HCT116 (cell line): ENCODE measurements around the gene A2ML1.

Experiments used
- CTCF ChIP-seq, 3 experiments: fragments of 200-600 bp in 1 of 3; sonication (generic) in 1 of 3; IDR thresholded peaks in 2 of 3; conservative IDR thresholded peaks in 1 of 3; 2 replicates each; pipeline ENCODE4 v1.5.1; 2012 to 2017; ENCODE audit warnings: low read depth in 2 of 3, low read length in 2 of 3, antibody characterized with exemption in 1 of 3, borderline replicate concordance in 1 of 3, control low read depth in 1 of 3, mild to moderate bottlenecking in 1 of 3, mixed read lengths in 1 of 3, mixed run types in 1 of 3, moderate library complexity in 1 of 3; ENCODE audit not compliant: insufficient read depth in 1 of 3
- EZH2 ChIP-seq: fragments of 200-600 bp; sonication (generic); IDR thresholded peaks from 2 replicates; pipeline ENCODE4 v1.6.1; 2017; ENCODE audit warnings: antibody characterized with exemption, mixed run types
- POLR2A ChIP-seq: IDR thresholded peaks from 2 replicates; pipeline ENCODE4 v1.7.0; 2011; ENCODE audit warnings: borderline replicate concordance; ENCODE audit not compliant: insufficient read depth, insufficient read length; ENCODE audit errors: extremely low read depth
- POLR2AphosphoS5 ChIP-seq: IDR thresholded peaks from 2 replicates; pipeline ENCODE4 v1.6.1; 2011; ENCODE audit warnings: mild to moderate bottlenecking, low read depth, low read length, moderate library complexity
- RAD21 ChIP-seq: IDR thresholded peaks from 2 replicates; pipeline ENCODE4 v1.6.1; 2012; ENCODE audit warnings: low read depth, mild to moderate bottlenecking
- SP1 ChIP-seq: IDR thresholded peaks from 2 replicates; pipeline ENCODE4 v1.6.1; 2012; ENCODE audit warnings: low read depth
- TF ChIP-seq, protein P1 (sequence below): IDR thresholded peaks from 2 replicates; pipeline ENCODE4 v1.6.1; 2012
- TF ChIP-seq, protein P2 (sequence below): IDR thresholded peaks from 2 replicates; pipeline ENCODE4 v1.6.1; 2012

- no peak for TF ChIP-seq EZH2
- TF ChIP-seq, protein P1, sequence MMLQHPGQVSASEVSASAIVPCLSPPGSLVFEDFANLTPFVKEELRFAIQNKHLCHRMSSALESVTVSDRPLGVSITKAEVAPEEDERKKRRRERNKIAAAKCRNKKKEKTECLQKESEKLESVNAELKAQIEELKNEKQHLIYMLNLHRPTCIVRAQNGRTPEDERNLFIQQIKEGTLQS: no peak
- peak in 2 of 3 experiments; percentile 23 to 37; a peak in 3 of 6 replicates for TF ChIP-seq CTCF (IDR thresholded peaks at IDR 0.05 in 2 of 3, conservative IDR thresholded peaks at IDR 0.05 in 1 of 3; ENCODE audit: borderline replicate concordance in 1 of 3, insufficient read depth in 1 of 3, low read depth in 2 of 3, low read length in 2 of 3)
- TF ChIP-seq SP1: no peak
- TF ChIP-seq POLR2AphosphoS5: no peak
- no peak for TF ChIP-seq RAD21
- TF ChIP-seq POLR2A: no peak
- TF ChIP-seq, protein P2, sequence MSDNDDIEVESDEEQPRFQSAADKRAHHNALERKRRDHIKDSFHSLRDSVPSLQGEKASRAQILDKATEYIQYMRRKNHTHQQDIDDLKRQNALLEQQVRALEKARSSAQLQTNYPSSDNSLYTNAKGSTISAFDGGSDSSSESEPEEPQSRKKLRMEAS: no peak
These were observed 90.5 kb downstream of the A2ML1 start for GRCh38 chr12:8912914-8913313.
